ENCODE results near the gene CFAP210. TPM values are rescaled to one million over a fixed set of nuclear protein-coding genes. Genes with fewer than 3 reads are reported as not detected.

Gene CFAP210
- total RNA-seq (1 to 10 TPM; 3.3 to 7.2 TPM), polyA plus RNA-seq (1 to 10 TPM; 1.2 to 3.3 TPM)
- long read RNA-seq, donor 1, partial matches to known transcripts: 448 of 494 reads
- long read RNA-seq, donor 1, other reads (novel, unspliced or antisense): 45 of 494 reads
- long read RNA-seq, donor 2: 0 reads
- long read RNA-seq, donor 3, partial matches to known transcripts: 14 of 14 reads
- long read RNA-seq, donor 3, other reads (novel, unspliced or antisense): 0 of 14 reads
- long read RNA-seq, donor 4, partial matches to known transcripts: 26 of 26 reads
- long read RNA-seq, donor 4, other reads (novel, unspliced or antisense): 0 of 26 reads
- long read RNA-seq, donor 5: 0 reads

GRCh38 chr2:169694113-169694893 lies at the start of gene CFAP210, which contains the start of gene PHOSPHO2:
TSS of gene CFAP210 (minus strand) at chr2:169694405. CDS start at chr2:169694327, 78 bp downstream.
TSS of gene PHOSPHO2 (plus strand) at chr2:169694469. CDS start at chr2:169700972, 6,503 bp downstream.
- Histone ChIP-seq H3K36me3 (ENCODE audit: control insufficient read depth in 4 of 4, insufficient read depth in 4 of 4, low read length in 4 of 4) (peaks cover 0 to 3% (median 0%) of the 10 kb centered on the region in 4 donors), H3K9ac (ENCODE audit: insufficient read depth in 1 of 2, low read length in 2 of 2) (peak within 1 kb of the TSS; percentile 95 to 98), H3K4me3 (peak within 1 kb of the TSS; percentile 69), H3K9me3 (ENCODE audit: control insufficient read depth in 4 of 4, insufficient read depth in 3 of 4, low read length in 3 of 4) (peaks cover 0 to 3% (median 0%) of the 10 kb centered on the region in 4 donors), H3K27me3 (ENCODE audit: control insufficient read depth in 3 of 3, insufficient read depth in 3 of 3, low read length in 2 of 3) (no peaks in the 10 kb centered on the region), H3K4me1 (ENCODE audit: control insufficient read depth in 5 of 5, insufficient read depth in 5 of 5, low read length in 5 of 5) (peaks cover 0 to 15% (median 4%) of the 10 kb centered on the region in 5 donors), H3K27ac (ENCODE audit: low read depth in 1 of 2, low read length in 1 of 2) (peak within 1 kb of the TSS; percentile 88 to 91)
- DNase-seq: peak; percentile 98 to 99 (median 98)
- ATAC-seq (ENCODE audit: insufficient read depth, low FRiP score): peak; percentile 99
- no peak for TF ChIP-seq CTCF (IDR thresholded peaks at IDR 0.05; ENCODE audit: control extremely low read depth, extremely low read depth)
- WGBS, 2 donors: 0% methylated on average over 55 to 63 of the region's 63 CpGs

- peak in 1 of 3 donors; percentile 44 for DNase-seq
- H3K9ac ChIP-seq (ENCODE audit: insufficient read depth in 1 of 2, low read length in 2 of 2): no peak overlapping the region
These were observed 49.3 kb upstream of the CFAP210 start for GRCh38 chr2:169743549-169743948.

GRCh38 chr2:169739351-169739750 lies 45.1 kb upstream of the CFAP210 start:
- no peak overlapping the region for H3K27ac ChIP-seq (ENCODE audit: low read depth in 1 of 2, low read length in 1 of 2)
- no peaks in the 10 kb centered on the region for H3K27me3 ChIP-seq (ENCODE audit: control insufficient read depth in 3 of 3, insufficient read depth in 3 of 3, low read length in 2 of 3)
- ATAC-seq (ENCODE audit: insufficient read depth, low FRiP score) (no peak), DNase-seq (no peak)
- H3K36me3 ChIP-seq (ENCODE audit: control insufficient read depth in 4 of 4, insufficient read depth in 4 of 4, low read length in 4 of 4): peaks cover 0 to 8% (median 0%) of the 10 kb centered on the region in 4 donors
- 78 to 87% methylated on average over 1 of the region's 1 CpG for WGBS, 2 donors
- H3K9ac ChIP-seq (ENCODE audit: insufficient read depth in 1 of 2, low read length in 2 of 2): no peak overlapping the region
- no peak for TF ChIP-seq CTCF (IDR thresholded peaks at IDR 0.05; ENCODE audit: control extremely low read depth, extremely low read depth)
- H3K4me3 ChIP-seq: no peak overlapping the region
- peaks cover 2 to 9% (median 4%) of the 10 kb centered on the region in 5 donors for H3K4me1 ChIP-seq (ENCODE audit: control insufficient read depth in 5 of 5, insufficient read depth in 5 of 5, low read length in 5 of 5)
- H3K9me3 ChIP-seq (ENCODE audit: control insufficient read depth in 4 of 4, insufficient read depth in 3 of 4, low read length in 3 of 4): no peaks in the 10 kb centered on the region

More at GRCh38 chr2:169743549-169743948, 49.3 kb upstream of the CFAP210 start:
- WGBS, 2 donors: 82 to 92% methylated on average over 4 of the region's 4 CpGs
- H3K9me3 ChIP-seq (ENCODE audit: control insufficient read depth in 4 of 4, insufficient read depth in 3 of 4, low read length in 3 of 4): no peaks in the 10 kb centered on the region
- no peaks in the 10 kb centered on the region for H3K27me3 ChIP-seq (ENCODE audit: control insufficient read depth in 3 of 3, insufficient read depth in 3 of 3, low read length in 2 of 3)
- peaks cover 0 to 12% (median 0%) of the 10 kb centered on the region in 4 donors for H3K36me3 ChIP-seq (ENCODE audit: control insufficient read depth in 4 of 4, insufficient read depth in 4 of 4, low read length in 4 of 4)
- peaks cover 0 to 2% (median 0%) of the 10 kb centered on the region in 5 donors for H3K4me1 ChIP-seq (ENCODE audit: control insufficient read depth in 5 of 5, insufficient read depth in 5 of 5, low read length in 5 of 5)
- no peak overlapping the region for H3K27ac ChIP-seq (ENCODE audit: low read depth in 1 of 2, low read length in 1 of 2)
- no peak for ATAC-seq (ENCODE audit: insufficient read depth, low FRiP score)
- TF ChIP-seq CTCF (IDR thresholded peaks at IDR 0.05; ENCODE audit: control extremely low read depth, extremely low read depth): no peak
- no peak overlapping the region for H3K4me3 ChIP-seq
